DND-41 (cell line): ENCODE measurements around the gene MED12L.

Experiments used
- EZH2 ChIP-seq: IDR thresholded peaks from 3 replicates; pipeline ENCODE4 v1.6.1; 2012; ENCODE audit warnings: borderline replicate concordance, low read depth, mild to moderate bottlenecking, moderate library complexity, low read length, inconsistent platforms; ENCODE audit not compliant: severe bottlenecking
- TF ChIP-seq, protein P1 (sequence below): IDR thresholded peaks from 2 replicates; pipeline ENCODE4 v1.5.1; 2012; ENCODE audit warnings: borderline replicate concordance, low read length, moderate library complexity, mild to moderate bottlenecking; ENCODE audit not compliant: poor library complexity, severe bottlenecking; ENCODE audit errors: extremely low read depth

DNA sequence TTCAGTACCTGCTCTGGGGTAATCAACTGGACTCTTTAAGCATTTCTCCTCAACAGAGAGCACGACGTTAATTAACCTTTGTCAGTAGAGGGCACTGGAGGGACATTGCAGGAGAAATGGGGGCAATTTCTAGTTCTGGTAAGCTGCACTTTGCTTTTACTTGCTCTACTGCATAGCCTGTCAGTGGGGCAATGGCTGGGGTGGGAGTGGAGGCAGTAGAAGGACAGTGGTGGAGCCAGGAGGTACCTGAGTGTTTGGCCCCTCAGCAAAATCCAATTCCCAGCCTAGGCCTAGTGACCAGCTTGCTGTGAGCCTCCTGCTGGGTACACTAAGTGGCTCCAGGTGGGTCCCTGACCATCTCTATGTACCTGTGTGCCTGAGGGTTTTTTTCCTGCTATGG, 18.3 kb upstream of the MED12L start:
- TF ChIP-seq, protein P1, sequence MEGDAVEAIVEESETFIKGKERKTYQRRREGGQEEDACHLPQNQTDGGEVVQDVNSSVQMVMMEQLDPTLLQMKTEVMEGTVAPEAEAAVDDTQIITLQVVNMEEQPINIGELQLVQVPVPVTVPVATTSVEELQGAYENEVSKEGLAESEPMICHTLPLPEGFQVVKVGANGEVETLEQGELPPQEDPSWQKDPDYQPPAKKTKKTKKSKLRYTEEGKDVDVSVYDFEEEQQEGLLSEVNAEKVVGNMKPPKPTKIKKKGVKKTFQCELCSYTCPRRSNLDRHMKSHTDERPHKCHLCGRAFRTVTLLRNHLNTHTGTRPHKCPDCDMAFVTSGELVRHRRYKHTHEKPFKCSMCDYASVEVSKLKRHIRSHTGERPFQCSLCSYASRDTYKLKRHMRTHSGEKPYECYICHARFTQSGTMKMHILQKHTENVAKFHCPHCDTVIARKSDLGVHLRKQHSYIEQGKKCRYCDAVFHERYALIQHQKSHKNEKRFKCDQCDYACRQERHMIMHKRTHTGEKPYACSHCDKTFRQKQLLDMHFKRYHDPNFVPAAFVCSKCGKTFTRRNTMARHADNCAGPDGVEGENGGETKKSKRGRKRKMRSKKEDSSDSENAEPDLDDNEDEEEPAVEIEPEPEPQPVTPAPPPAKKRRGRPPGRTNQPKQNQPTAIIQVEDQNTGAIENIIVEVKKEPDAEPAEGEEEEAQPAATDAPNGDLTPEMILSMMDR = peak; percentile 69
- TF ChIP-seq EZH2 = no peak
